ENCODE data around the gene ERBB4. TPM values are rescaled to one million over a fixed set of nuclear protein-coding genes. Genes with fewer than 3 reads are reported as not detected.

ERBB4 gene
- polyA plus RNA-seq, 4 donors: 0.04 to 0.13 TPM; not detected in 2

DNA sequence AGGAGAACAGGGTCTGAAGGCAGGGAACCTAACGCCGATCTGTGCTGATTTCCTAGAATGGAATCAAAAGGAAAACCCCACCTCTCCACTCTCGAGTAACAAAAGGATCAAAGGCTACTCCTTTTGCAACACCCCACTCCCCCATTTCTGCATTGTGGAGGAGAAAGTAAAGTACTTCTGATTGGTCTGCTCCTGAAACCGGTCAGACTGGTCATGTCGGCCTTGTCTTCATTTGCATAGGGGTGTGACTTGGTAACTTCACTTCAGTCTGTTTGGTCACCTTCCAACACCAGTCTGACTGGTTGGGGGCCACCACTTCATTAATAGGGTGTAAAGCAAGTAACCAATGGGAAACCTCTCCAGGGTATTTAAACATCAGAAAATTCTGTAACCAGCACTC, 771.9 kb downstream of the ERBB4 start:
- peaks cover 0 to 6% (median 0%) of the 10 kb centered on the region in 3 donors for H3K4me1 ChIP-seq (ENCODE audit: control insufficient read depth in 3 of 3, insufficient read depth in 2 of 3, low read depth in 1 of 3, low read length in 2 of 3)
- FAIRE-seq: no peak
- no peak overlapping the region for H3K4me3 ChIP-seq (ENCODE audit: low read depth in 1 of 3, low read length in 3 of 3)

DNA sequence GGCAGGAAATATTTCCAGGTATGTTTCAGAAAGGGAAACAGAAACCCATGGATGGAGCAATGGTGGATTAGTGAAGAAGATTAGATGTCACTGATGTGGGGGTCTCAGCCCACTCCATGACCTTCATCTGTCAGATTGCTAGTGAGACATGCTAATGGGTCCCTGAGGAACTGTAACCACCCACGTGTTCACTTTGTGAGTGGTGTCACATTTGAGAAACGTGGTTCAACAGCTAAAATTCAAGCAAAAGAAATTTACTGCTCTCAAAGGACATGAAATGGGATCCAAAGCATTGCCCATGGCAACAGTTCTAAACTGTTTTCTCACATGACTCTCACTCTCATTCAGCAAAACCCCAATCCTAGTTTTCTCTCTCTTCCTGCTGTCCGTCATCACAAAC, 776.1 kb downstream of the ERBB4 start:
- DNase-seq (no peak), FAIRE-seq (no peak)
- Histone ChIP-seq H3K9me3 (ENCODE audit: control insufficient read depth in 2 of 2, insufficient read depth in 1 of 2, low read depth in 1 of 2, low read length in 1 of 2) (no peaks in the 10 kb centered on the region), H3K4me1 (ENCODE audit: control insufficient read depth in 3 of 3, insufficient read depth in 2 of 3, low read depth in 1 of 3, low read length in 2 of 3) (peaks cover 0 to 6% (median 0%) of the 10 kb centered on the region in 3 donors), H3K27me3 (ENCODE audit: control insufficient read depth in 3 of 3, insufficient read depth in 3 of 3, low read length in 3 of 3) (no peaks in the 10 kb centered on the region), H3K27ac (ENCODE audit: low read depth in 1 of 3, low read length in 2 of 3) (no peak overlapping the region), H3K4me3 (ENCODE audit: low read depth in 1 of 3, low read length in 3 of 3) (no peak overlapping the region), H3K36me3 (ENCODE audit: control insufficient read depth in 3 of 3, insufficient read depth in 2 of 3, low read depth in 1 of 3, low read length in 3 of 3) (no peaks in the 10 kb centered on the region)
- WGBS, 3 donors: 60 to 81% (median 69%) methylated on average over 3 of the region's 3 CpGs

More for the DNA sequence above, 771.9 kb downstream of the ERBB4 start:
- H3K9me3 ChIP-seq (ENCODE audit: control insufficient read depth in 2 of 2, insufficient read depth in 1 of 2, low read depth in 1 of 2, low read length in 1 of 2): peaks cover 2 to 6% of the 10 kb centered on the region in 2 donors
- WGBS, 3 donors: 7 to 31% (median 25%) methylated on average over 5 of the region's 5 CpGs
- H3K27me3 ChIP-seq (ENCODE audit: control insufficient read depth in 3 of 3, insufficient read depth in 3 of 3, low read length in 3 of 3): no peaks in the 10 kb centered on the region
- H3K27ac ChIP-seq (ENCODE audit: low read depth in 1 of 3, low read length in 2 of 3): no peak overlapping the region
- peak; percentile 56 to 74 for DNase-seq
- H3K36me3 ChIP-seq (ENCODE audit: control insufficient read depth in 3 of 3, insufficient read depth in 2 of 3, low read depth in 1 of 3, low read length in 3 of 3): no peaks in the 10 kb centered on the region

DNA sequence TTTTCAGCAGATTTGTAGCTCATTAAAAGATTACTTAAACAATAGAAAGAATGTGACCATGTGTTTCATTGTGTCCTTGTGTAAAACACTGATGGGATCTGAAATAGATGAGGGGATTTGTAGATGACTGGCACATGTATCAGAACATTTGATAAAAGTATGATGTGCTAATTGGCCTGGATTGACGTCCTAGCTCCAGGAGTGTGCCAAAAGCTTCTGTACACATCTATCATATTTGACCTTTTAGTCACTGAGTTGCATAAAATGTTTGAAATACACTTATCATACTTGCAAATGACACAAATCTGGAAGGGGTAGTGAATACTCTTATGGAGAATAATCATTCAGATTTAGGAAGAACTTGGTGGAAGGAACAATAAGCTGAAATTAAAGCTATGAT, 778.5 kb downstream of the ERBB4 start:
- Histone ChIP-seq H3K27me3 (ENCODE audit: control insufficient read depth in 3 of 3, insufficient read depth in 3 of 3, low read length in 3 of 3) (no peaks in the 10 kb centered on the region), H3K4me1 (ENCODE audit: control insufficient read depth in 3 of 3, insufficient read depth in 2 of 3, low read depth in 1 of 3, low read length in 2 of 3) (no peaks in the 10 kb centered on the region), H3K4me3 (ENCODE audit: low read depth in 1 of 3, low read length in 3 of 3) (no peak overlapping the region), H3K9me3 (ENCODE audit: control insufficient read depth in 2 of 2, insufficient read depth in 1 of 2, low read depth in 1 of 2, low read length in 1 of 2) (no peaks in the 10 kb centered on the region), H3K27ac (ENCODE audit: low read depth in 1 of 3, low read length in 2 of 3) (no peak overlapping the region), H3K36me3 (ENCODE audit: control insufficient read depth in 3 of 3, insufficient read depth in 2 of 3, low read depth in 1 of 3, low read length in 3 of 3) (no peaks in the 10 kb centered on the region)
- WGBS, 3 donors: 14 to 21% (median 16%) methylated on average over 1 of the region's 1 CpG
- no peak for DNase-seq
- FAIRE-seq: no peak

DNA sequence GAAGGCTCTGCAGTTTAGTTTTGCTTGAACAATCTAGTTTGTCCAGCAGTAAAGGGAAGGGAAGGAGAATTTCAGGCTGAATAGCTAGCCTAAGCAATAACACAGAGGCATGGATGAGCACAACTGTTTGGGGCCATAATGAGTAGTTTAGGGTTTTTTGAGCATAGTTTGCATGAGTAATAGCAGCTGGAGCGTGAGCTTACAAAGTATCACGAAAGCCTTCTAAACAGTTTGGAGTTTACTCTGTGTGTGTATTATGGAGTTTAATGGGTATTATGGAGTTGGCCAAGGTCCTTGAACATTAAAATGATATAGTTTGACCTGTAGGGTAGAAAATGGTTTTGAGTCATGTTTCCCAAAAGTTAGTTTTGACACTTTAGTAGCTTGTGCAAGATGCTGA, 782.3 kb downstream of the ERBB4 start:
- FAIRE-seq: no peak
- Histone ChIP-seq H3K4me1 (ENCODE audit: control insufficient read depth in 3 of 3, insufficient read depth in 2 of 3, low read depth in 1 of 3, low read length in 2 of 3) (no peaks in the 10 kb centered on the region), H3K36me3 (ENCODE audit: control insufficient read depth in 3 of 3, insufficient read depth in 2 of 3, low read depth in 1 of 3, low read length in 3 of 3) (no peaks in the 10 kb centered on the region), H3K4me3 (ENCODE audit: low read depth in 1 of 3, low read length in 3 of 3) (no peak overlapping the region), H3K9me3 (ENCODE audit: control insufficient read depth in 2 of 2, insufficient read depth in 1 of 2, low read depth in 1 of 2, low read length in 1 of 2) (no peaks in the 10 kb centered on the region), H3K27ac (ENCODE audit: low read depth in 1 of 3, low read length in 2 of 3) (no peak overlapping the region), H3K27me3 (ENCODE audit: control insufficient read depth in 3 of 3, insufficient read depth in 3 of 3, low read length in 3 of 3) (no peaks in the 10 kb centered on the region)
- DNase-seq: no peak
- WGBS, 3 donors: 65 to 93% (median 85%) methylated on average over 2 of the region's 2 CpGs

DNA sequence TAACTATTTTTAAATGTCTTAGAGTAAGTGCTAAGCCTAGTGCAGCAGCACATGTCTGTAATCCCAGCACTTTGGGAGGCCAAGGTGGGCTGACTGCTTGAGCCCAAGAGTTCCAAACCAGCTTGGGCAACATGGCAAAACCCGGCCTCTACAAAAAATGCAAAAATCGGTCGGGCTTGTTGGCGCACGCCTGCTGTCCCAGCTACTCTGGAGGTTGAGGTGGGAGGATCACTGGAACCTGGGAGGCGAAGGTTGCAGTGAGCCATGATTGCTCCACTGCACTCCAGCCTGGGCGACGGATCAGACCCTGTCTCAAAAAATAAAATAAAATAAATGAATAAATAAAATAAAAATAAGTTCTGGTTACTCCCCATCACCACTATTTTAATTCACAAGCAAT, 783.4 kb downstream of the ERBB4 start:
- no peaks in the 10 kb centered on the region for H3K9me3 ChIP-seq (ENCODE audit: control insufficient read depth in 2 of 2, insufficient read depth in 1 of 2, low read depth in 1 of 2, low read length in 1 of 2)
- FAIRE-seq (no peak), DNase-seq (no peak)
- no peaks in the 10 kb centered on the region for H3K27me3 ChIP-seq (ENCODE audit: control insufficient read depth in 3 of 3, insufficient read depth in 3 of 3, low read length in 3 of 3)
- no peaks in the 10 kb centered on the region for H3K36me3 ChIP-seq (ENCODE audit: control insufficient read depth in 3 of 3, insufficient read depth in 2 of 3, low read depth in 1 of 3, low read length in 3 of 3)
- H3K4me1 ChIP-seq (ENCODE audit: control insufficient read depth in 3 of 3, insufficient read depth in 2 of 3, low read depth in 1 of 3, low read length in 2 of 3): no peaks in the 10 kb centered on the region
- no peak overlapping the region for H3K27ac ChIP-seq (ENCODE audit: low read depth in 1 of 3, low read length in 2 of 3)
- 93 to 96% (median 94%) methylated on average over 8 of the region's 8 CpGs for WGBS, 3 donors
- H3K4me3 ChIP-seq (ENCODE audit: low read depth in 1 of 3, low read length in 3 of 3): no peak overlapping the region

DNA sequence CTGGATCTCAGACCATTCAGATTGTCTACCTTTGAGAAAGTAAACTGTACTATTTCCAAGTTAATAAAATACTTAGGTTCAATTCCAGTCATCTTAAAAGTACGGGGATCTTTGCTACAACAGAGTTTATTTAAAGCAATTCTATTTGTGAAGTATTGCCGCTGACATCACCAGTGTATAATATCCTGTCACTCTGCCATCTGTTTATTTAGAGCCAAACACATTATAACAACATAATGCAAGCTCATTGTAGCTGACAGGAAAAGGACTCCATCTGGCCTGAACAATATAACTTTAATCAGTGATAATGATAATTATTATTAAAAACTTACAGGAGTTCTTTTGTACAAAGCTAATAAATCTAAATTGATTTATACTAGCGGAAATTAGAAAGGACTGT, 786.8 kb downstream of the ERBB4 start:
- FAIRE-seq (no peak), DNase-seq (no peak)
- Histone ChIP-seq H3K9me3 (ENCODE audit: control insufficient read depth in 2 of 2, insufficient read depth in 1 of 2, low read depth in 1 of 2, low read length in 1 of 2) (no peaks in the 10 kb centered on the region), H3K27ac (ENCODE audit: low read depth in 1 of 3, low read length in 2 of 3) (no peak overlapping the region), H3K4me1 (ENCODE audit: control insufficient read depth in 3 of 3, insufficient read depth in 2 of 3, low read depth in 1 of 3, low read length in 2 of 3) (no peaks in the 10 kb centered on the region), H3K4me3 (ENCODE audit: low read depth in 1 of 3, low read length in 3 of 3) (no peak overlapping the region), H3K36me3 (ENCODE audit: control insufficient read depth in 3 of 3, insufficient read depth in 2 of 3, low read depth in 1 of 3, low read length in 3 of 3) (no peaks in the 10 kb centered on the region), H3K27me3 (ENCODE audit: control insufficient read depth in 3 of 3, insufficient read depth in 3 of 3, low read length in 3 of 3) (no peaks in the 10 kb centered on the region)
- WGBS, 3 donors: 47 to 67% (median 63%) methylated on average over 3 of the region's 3 CpGs

DNA sequence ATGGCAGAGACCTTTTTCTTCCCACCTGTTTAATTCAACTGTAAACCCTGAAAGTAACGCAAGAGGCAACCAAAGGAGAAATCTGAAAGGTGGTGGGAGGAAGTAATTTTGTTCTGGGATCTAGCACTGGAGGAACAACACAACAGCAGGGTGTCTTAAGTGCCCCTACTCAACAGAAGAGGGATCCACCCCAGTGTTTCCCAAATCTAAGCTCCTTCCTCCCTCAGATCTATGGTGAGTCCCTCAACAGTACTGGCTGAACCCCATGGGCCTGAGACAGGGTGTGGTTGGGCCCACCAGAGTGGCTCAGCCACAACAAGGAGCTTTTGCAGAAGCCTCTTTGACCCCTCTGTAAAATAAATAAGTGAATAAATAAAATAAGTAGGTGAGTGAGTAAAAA, 790.3 kb downstream of the ERBB4 start:
- no peak overlapping the region for H3K4me3 ChIP-seq (ENCODE audit: low read depth in 1 of 3, low read length in 3 of 3)
- H3K9me3 ChIP-seq (ENCODE audit: control insufficient read depth in 2 of 2, insufficient read depth in 1 of 2, low read depth in 1 of 2, low read length in 1 of 2): no peaks in the 10 kb centered on the region
- WGBS, 3 donors: 86 to 95% (median 89%) methylated on average over 1 of the region's 1 CpG
- H3K27me3 ChIP-seq (ENCODE audit: control insufficient read depth in 3 of 3, insufficient read depth in 3 of 3, low read length in 3 of 3): no peaks in the 10 kb centered on the region
- no peaks in the 10 kb centered on the region for H3K36me3 ChIP-seq (ENCODE audit: control insufficient read depth in 3 of 3, insufficient read depth in 2 of 3, low read depth in 1 of 3, low read length in 3 of 3)
- no peak overlapping the region for H3K27ac ChIP-seq (ENCODE audit: low read depth in 1 of 3, low read length in 2 of 3)
- FAIRE-seq (no peak), DNase-seq (no peak)
- no peaks in the 10 kb centered on the region for H3K4me1 ChIP-seq (ENCODE audit: control insufficient read depth in 3 of 3, insufficient read depth in 2 of 3, low read depth in 1 of 3, low read length in 2 of 3)

DNA sequence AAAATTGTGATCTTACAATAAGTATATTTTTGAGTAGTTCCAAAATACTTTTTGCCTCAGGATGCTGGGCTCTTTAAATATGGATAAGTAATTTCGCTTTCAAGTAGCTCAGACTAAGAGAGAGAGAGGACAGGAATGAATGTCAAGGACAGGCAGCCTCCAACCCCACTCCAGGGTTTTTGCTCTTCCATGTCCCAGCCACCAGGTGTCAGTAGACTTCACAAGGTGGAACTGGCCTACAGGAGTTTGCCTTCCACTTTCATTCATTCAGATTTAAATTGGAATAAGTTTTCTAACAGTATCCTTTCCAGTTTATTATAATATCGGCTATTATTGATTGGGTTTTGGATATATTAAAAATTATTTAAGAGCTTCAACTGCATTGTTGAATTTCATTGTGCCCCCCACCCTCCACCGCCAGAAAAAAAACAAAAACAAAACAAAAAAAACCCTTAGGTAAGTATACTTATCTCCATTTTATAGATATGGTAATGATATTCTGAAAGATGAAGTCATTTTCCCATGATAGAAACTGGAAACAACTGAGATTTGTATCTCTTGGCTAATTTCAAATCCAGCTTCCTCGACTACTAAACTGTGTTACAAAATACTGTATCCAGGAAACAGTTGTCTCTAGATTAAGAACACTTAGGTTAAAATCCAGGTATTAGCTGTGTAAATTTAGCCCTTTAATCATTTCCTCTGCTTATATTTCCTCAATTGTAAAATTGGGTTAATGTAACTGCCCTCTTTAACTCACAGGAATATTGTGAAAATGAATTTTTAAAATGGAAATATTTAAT, 793.1 kb downstream of the ERBB4 start:
- DNase-seq (peak; percentile 57 to 65), FAIRE-seq (no peak)
- Histone ChIP-seq H3K27me3 (ENCODE audit: control insufficient read depth in 3 of 3, insufficient read depth in 3 of 3, low read length in 3 of 3) (no peaks in the 10 kb centered on the region), H3K4me1 (ENCODE audit: control insufficient read depth in 3 of 3, insufficient read depth in 2 of 3, low read depth in 1 of 3, low read length in 2 of 3) (no peaks in the 10 kb centered on the region), H3K36me3 (ENCODE audit: control insufficient read depth in 3 of 3, insufficient read depth in 2 of 3, low read depth in 1 of 3, low read length in 3 of 3) (no peaks in the 10 kb centered on the region), H3K4me3 (ENCODE audit: low read depth in 1 of 3, low read length in 3 of 3) (no peak overlapping the region), H3K9me3 (ENCODE audit: control insufficient read depth in 2 of 2, insufficient read depth in 1 of 2, low read depth in 1 of 2, low read length in 1 of 2) (no peaks in the 10 kb centered on the region), H3K27ac (ENCODE audit: low read depth in 1 of 3, low read length in 2 of 3) (no peak overlapping the region)
- 14 to 37% (median 25%) methylated on average over 4 of the region's 4 CpGs for WGBS, 3 donors

DNA sequence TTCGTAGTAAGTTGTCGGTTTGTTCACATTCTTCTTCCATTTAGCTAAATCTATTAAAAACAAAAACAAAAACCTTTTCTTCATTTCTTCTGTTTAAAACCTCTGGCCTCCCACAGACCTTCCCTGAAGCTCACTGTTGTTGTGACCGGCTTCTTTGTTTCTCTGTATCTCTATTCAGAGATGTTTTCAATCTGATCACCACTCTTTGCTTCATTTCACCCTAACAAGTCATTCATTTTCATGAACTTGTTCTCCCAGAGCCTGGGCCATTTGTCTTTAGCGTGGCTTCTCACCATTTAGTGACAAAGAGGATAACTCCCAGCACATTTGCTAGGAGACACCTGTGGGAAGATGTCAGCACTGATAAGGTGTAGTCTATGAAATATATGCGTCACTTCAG, 794.2 kb downstream of the ERBB4 start:
- Histone ChIP-seq H3K27me3 (ENCODE audit: control insufficient read depth in 3 of 3, insufficient read depth in 3 of 3, low read length in 3 of 3) (no peaks in the 10 kb centered on the region), H3K36me3 (ENCODE audit: control insufficient read depth in 3 of 3, insufficient read depth in 2 of 3, low read depth in 1 of 3, low read length in 3 of 3) (no peaks in the 10 kb centered on the region), H3K27ac (ENCODE audit: low read depth in 1 of 3, low read length in 2 of 3) (no peak overlapping the region), H3K4me3 (ENCODE audit: low read depth in 1 of 3, low read length in 3 of 3) (no peak overlapping the region), H3K9me3 (ENCODE audit: control insufficient read depth in 2 of 2, insufficient read depth in 1 of 2, low read depth in 1 of 2, low read length in 1 of 2) (no peaks in the 10 kb centered on the region), H3K4me1 (ENCODE audit: control insufficient read depth in 3 of 3, insufficient read depth in 2 of 3, low read depth in 1 of 3, low read length in 2 of 3) (no peaks in the 10 kb centered on the region)
- 71 to 75% (median 71%) methylated on average over 5 of the region's 5 CpGs for WGBS, 3 donors
- FAIRE-seq (no peak), DNase-seq (no peak)
